Right lobe of liver (tissue), 6 donors: ENCODE data around the gene ALOXE3. TPM values are rescaled to one million over a fixed set of nuclear protein-coding genes. Genes with fewer than 3 reads are reported as not detected.

Experiments
- ATAC-seq, 4 donors: fragments of 200-7000 bp; cut with Tn5 transposase; one replicate each; pipeline ENCODE4 v1.9.1; 2020; ENCODE audit warnings: mild to moderate bottlenecking in 4 of 4, moderate library complexity in 4 of 4
- DNase-seq, 3 donors: peaks; one replicate each; pipeline ENCODE4 v3.0.0-alpha.2; 2020
- H3K27ac ChIP-seq, 3 donors: fragments of 200-600 bp; one replicate each; pipeline ENCODE4 v1.8.0; 2022
- H3K27me3 ChIP-seq, 2 donors: fragments of 200-600 bp; one replicate each; pipeline ENCODE4 v1.8.0; 2022
- H3K36me3 ChIP-seq, 4 donors: fragments of 200-600 bp; sonication (generic) in 1 of 4; one replicate each; pipeline versions ENCODE4 v1.5.1 to v1.8.0; 2017 to 2022; ENCODE audit warnings: control low read depth in 1 of 4
- H3K4me1 ChIP-seq, 4 donors: fragments of 200-600 bp; sonication (generic) in 1 of 4; one replicate each; pipeline versions ENCODE4 v1.5.1 to v1.8.0; 2017 to 2022; ENCODE audit warnings: control low read depth in 1 of 4
- H3K4me3 ChIP-seq, 3 donors: fragments of 200-600 bp; one replicate each; pipeline ENCODE4 v1.8.0; 2022
- H3K9me3 ChIP-seq, 4 donors: fragments of 200-600 bp; sonication (generic) in 1 of 4; one replicate each; pipeline versions ENCODE4 v1.5.1 to v1.8.0; 2017 to 2022; ENCODE audit warnings: control low read depth in 1 of 4
- CTCF ChIP-seq, 4 donors: fragments of 200-600 bp in 3 of 4; fragments of 450-650 bp in 1 of 4; IDR thresholded peaks; one replicate each; pipeline versions ENCODE4 v1.5.1 to v1.8.0; 2016 to 2022; ENCODE audit warnings: antibody characterized with exemption in 4 of 4, mild to moderate bottlenecking in 2 of 4
- POLR2A ChIP-seq: fragments of 450-650 bp; IDR thresholded peaks from one replicate; pipeline ENCODE4 v1.6.1; 2017; ENCODE audit warnings: antibody characterized with exemption, mild to moderate bottlenecking
- WGBS: methylation state at CpG from one replicate; pipeline ENCODE4 v1.1.6; 2018; ENCODE audit warnings: low coverage, low lambda C conversion rate; ENCODE audit not compliant: insufficient coverage; ENCODE audit errors: missing lambda C conversion rate; 5-methylcytosine and 5-hydroxymethylcytosine counted together
- intact Hi-C, 2 donors: fragments of 100-400 bp; cut with DNase I; formaldehyde crosslinking; loops; one replicate each; pipeline versions ENCODE4 v1.11.2 to v1.14.1; 2022
- total RNA-seq, 6 experiments: library from RNA; depleted of rRNA in 2 of 6; stranded (reverse); fragments of >200 nt in 2 of 6; fragmentation: NEBNext Ultra II Directional in 3 of 6; extraction: Animal tissue kit (Norgen Biotek cat#: 25700) in 3 of 6; gene quantifications; one replicate each; pipeline versions ENCODE4 v1.1.0 to v1.2.4, GENCODE V29; 2016 to 2023
- donor health status: DM: no; HTN: yes; CAD: no.
- donor health status: DM: no; HTN: no; CAD: no.
- donor health status: DM: no; HTN: no; CAD: no.
- donor health status: DM: no; HTN: yes; CAD: no.
- donor health status: DM: no; HTN: yes; CAD: no.

Gene ALOXE3
- total RNA-seq, 6 experiments from 2014 or later = not detected

GRCh38 chr17:8104911-8105310 is 13.4 kb downstream of the ALOXE3 start:
- no peak for TF ChIP-seq CTCF (IDR thresholded peaks at IDR 0.05)
- TF ChIP-seq POLR2A = no peak
- DNase-seq (no peak), ATAC-seq (no peak)
- intact Hi-C loops = no loop called here
- no peaks in the 10 kb centered on the region for H3K36me3 ChIP-seq
- WGBS = 70% methylated on average over 5 of the region's 8 CpGs
- H3K27me3 ChIP-seq = no peaks in the 10 kb centered on the region
- peaks cover 0 to 2% (median 1%) of the 10 kb centered on the region in 4 donors for H3K4me1 ChIP-seq
- H3K27ac ChIP-seq = no peak overlapping the region
- no peak overlapping the region for H3K4me3 ChIP-seq
- H3K9me3 ChIP-seq = no peaks in the 10 kb centered on the region

GRCh38 chr17:8103549-8103948 is 14.8 kb downstream of the ALOXE3 start:
- Histone ChIP-seq H3K4me3 (no peak overlapping the region), H3K9me3 (no peaks in the 10 kb centered on the region), H3K4me1 (no peaks in the 10 kb centered on the region), H3K27me3 (no peaks in the 10 kb centered on the region), H3K27ac (no peak overlapping the region), H3K36me3 (no peaks in the 10 kb centered on the region)
- ATAC-seq (peak in 1 of 4 donors; percentile 25), DNase-seq (no peak)
- WGBS = 50% methylated on average over 2 of the region's 4 CpGs
- intact Hi-C loops = no loop called here
- no peak for TF ChIP-seq POLR2A
- no peak for TF ChIP-seq CTCF (IDR thresholded peaks at IDR 0.05)

GRCh38 chr17:8101721-8102120 is 16.6 kb downstream of the ALOXE3 start:
- Histone ChIP-seq H3K27me3 (no peaks in the 10 kb centered on the region), H3K4me3 (no peak overlapping the region), H3K9me3 (no peaks in the 10 kb centered on the region), H3K36me3 (no peaks in the 10 kb centered on the region), H3K27ac (no peak overlapping the region), H3K4me1 (no peaks in the 10 kb centered on the region)
- intact Hi-C loops = no loop called here
- DNase-seq (no peak), ATAC-seq (no peak)
- TF ChIP-seq POLR2A (no peak), CTCF (IDR thresholded peaks at IDR 0.05) (no peak)
- WGBS = 79% methylated on average over 6 of the region's 6 CpGs

- DNase-seq (no peak), ATAC-seq (no peak)
- Histone ChIP-seq H3K27ac (no peak overlapping the region), H3K4me3 (no peak overlapping the region), H3K36me3 (no peaks in the 10 kb centered on the region), H3K27me3 (no peaks in the 10 kb centered on the region), H3K9me3 (no peaks in the 10 kb centered on the region), H3K4me1 (no peaks in the 10 kb centered on the region)
- TF ChIP-seq POLR2A (no peak), CTCF (IDR thresholded peaks at IDR 0.05) (no peak)
- intact Hi-C loops = no loop called here
- 63% methylated on average over 2 of the region's 2 CpGs for WGBS
Measured at GRCh38 chr17:8100763-8101162, 17.6 kb downstream of the ALOXE3 start.

- ATAC-seq (no peak), DNase-seq (no peak)
- no peaks in the 10 kb centered on the region for H3K36me3 ChIP-seq
- no peaks in the 10 kb centered on the region for H3K4me1 ChIP-seq
- no peak overlapping the region for H3K4me3 ChIP-seq
- intact Hi-C loops = no loop called here
- no peaks in the 10 kb centered on the region for H3K27me3 ChIP-seq
- WGBS = 25% methylated on average over 2 of the region's 2 CpGs
- no peaks in the 10 kb centered on the region for H3K9me3 ChIP-seq
- no peak overlapping the region for H3K27ac ChIP-seq
- TF ChIP-seq CTCF (IDR thresholded peaks at IDR 0.05) = no peak
- TF ChIP-seq POLR2A = no peak
Measured at GRCh38 chr17:8100111-8100510, 18.2 kb downstream of the ALOXE3 start.
